ENCODE results near the gene APLP2. TPM values are rescaled to one million over a fixed set of nuclear protein-coding genes. Genes with fewer than 3 reads are reported as not detected.
"Not testable (repeated sequence)": the region's sequence is repeated elsewhere in the genome, so short reads cannot be mapped to it uniquely, and the experiment has no call there.

APLP2 gene
- total RNA-seq, 4 donors from 2014 or later, result 86.6 to 530 (median 347) TPM

DNA sequence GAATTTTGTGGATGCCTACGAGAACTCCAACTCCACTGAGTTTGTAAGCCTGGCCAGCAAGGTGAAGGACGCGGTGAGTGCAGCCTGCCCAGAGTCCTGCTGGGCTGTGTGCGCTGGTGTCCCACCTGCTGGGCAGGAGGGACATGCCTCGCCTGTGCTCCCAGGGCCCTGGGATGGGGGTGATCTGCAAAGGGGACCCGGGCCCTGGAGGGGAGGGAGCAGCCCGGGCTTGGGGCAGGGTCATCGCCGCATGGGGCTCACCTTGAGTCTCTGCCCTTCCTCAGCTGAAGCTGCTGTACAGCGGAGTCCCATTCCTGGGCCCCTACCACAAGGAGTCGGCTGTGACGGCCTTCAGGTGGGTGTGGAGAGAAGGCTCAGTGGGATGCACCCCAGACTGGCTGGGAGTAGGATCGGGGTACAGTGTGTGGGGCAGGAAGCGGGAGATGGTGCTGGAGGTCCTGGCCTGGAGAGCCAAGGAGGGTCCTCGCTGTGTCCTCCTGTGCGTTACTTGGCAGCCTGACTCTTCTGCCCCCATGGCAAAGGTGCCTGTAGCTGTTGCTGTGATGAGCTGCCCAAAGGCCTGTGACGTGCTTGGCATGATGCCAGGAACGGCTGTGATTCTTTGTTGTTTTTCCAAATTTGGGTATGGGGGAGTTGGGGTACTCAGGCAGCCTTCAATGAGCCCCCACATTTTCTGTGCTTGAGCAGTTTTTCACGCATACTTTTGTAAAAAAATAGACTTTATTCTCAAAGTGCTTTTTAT is 119.1 kb downstream of the APLP2 start:
- Histone ChIP-seq H3K27ac (peak overlapping the region in 3 of 4 donors; percentile 76 to 99 (median 98)), H3K4me1 (peaks cover 0 to 54% (median 9%) of the 10 kb centered on the region in 4 donors), H3K9me3 (no peaks in the 10 kb centered on the region), H3K27me3 (no peaks in the 10 kb centered on the region), H3K4me3 (no peak overlapping the region), H3K36me3 (peaks cover 0 to 16% (median 0%) of the 10 kb centered on the region in 3 donors)
- TF ChIP-seq POLR2A (IDR thresholded peaks at IDR 0.05), result no peak
- TF ChIP-seq, protein P1, sequence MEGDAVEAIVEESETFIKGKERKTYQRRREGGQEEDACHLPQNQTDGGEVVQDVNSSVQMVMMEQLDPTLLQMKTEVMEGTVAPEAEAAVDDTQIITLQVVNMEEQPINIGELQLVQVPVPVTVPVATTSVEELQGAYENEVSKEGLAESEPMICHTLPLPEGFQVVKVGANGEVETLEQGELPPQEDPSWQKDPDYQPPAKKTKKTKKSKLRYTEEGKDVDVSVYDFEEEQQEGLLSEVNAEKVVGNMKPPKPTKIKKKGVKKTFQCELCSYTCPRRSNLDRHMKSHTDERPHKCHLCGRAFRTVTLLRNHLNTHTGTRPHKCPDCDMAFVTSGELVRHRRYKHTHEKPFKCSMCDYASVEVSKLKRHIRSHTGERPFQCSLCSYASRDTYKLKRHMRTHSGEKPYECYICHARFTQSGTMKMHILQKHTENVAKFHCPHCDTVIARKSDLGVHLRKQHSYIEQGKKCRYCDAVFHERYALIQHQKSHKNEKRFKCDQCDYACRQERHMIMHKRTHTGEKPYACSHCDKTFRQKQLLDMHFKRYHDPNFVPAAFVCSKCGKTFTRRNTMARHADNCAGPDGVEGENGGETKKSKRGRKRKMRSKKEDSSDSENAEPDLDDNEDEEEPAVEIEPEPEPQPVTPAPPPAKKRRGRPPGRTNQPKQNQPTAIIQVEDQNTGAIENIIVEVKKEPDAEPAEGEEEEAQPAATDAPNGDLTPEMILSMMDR (IDR thresholded peaks at IDR 0.05), result no peak
- DNase-seq, result no peak

DNA sequence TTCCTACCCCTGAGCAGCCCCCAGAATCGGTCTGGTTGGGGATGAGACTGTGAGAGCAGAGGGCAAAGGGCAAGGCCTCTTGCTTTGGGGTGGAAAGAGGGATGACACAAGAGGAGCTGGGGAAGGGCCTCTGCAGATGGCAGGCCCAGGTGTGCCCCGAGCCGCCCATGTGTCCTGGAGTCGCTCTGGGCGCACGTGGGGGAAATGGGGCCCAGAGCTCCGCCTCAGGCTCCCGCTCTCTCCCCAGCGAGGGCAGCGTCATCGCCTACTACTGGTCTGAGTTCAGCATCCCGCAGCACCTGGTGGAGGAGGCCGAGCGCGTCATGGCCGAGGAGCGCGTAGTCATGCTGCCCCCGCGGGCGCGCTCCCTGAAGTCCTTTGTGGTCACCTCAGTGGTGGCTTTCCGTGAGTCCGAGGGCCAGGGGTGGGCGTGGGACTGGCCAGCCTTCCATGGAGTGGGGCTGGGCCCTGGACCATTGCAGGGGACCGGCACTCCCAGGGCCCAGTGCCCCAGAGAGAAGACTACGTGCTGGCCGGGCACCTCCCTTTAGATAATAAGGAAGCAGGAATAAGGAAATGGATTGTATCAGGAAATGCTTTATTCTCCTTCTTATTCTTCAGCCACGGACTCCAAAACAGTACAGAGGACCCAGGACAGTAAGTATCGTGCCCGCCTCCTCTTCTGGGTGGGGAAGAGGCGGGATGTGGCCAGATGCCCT is 120.0 kb downstream of the APLP2 start:
- peak in 2 of 3 donors; percentile 81 to 83 for DNase-seq
- H3K4me1 ChIP-seq, result peaks cover 0 to 54% (median 9%) of the 10 kb centered on the region in 4 donors
- no peaks in the 10 kb centered on the region for H3K27me3 ChIP-seq
- H3K27ac ChIP-seq, result peak overlapping the region in 3 of 4 donors; percentile 76 to 99 (median 98)
- peaks cover 0 to 24% (median 0%) of the 10 kb centered on the region in 3 donors for H3K36me3 ChIP-seq
- H3K9me3 ChIP-seq, result no peaks in the 10 kb centered on the region
- peak; percentile 27 to 56 for TF ChIP-seq POLR2A (IDR thresholded peaks at IDR 0.05)
- TF ChIP-seq, protein P1 (IDR thresholded peaks at IDR 0.05), result peak in 2 of 6 experiments; percentile 16 to 18
- peak overlapping the region in 2 of 4 donors; percentile 44 to 51 for H3K4me3 ChIP-seq

DNA sequence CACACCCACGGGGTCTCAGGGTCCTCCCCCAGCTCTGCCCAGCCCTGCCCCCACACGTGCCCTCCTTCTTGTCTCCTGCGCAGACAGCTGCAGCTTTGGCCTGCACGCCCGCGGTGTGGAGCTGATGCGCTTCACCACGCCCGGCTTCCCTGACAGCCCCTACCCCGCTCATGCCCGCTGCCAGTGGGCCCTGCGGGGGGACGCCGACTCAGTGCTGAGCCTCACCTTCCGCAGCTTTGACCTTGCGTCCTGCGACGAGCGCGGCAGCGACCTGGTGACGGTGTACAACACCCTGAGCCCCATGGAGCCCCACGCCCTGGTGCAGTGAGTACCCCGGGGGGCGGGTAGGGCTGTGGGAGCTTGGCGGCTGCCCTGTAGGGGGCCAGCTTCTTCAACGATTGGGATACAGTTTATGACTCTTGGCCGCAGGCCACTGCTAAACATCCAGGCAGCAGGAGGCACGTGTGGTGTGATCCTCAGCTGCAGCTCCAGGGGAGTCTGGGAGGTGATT is 120.7 kb downstream of the APLP2 start:
- TF ChIP-seq, protein P1 (IDR thresholded peaks at IDR 0.05), result peak in 2 of 6 experiments; percentile 3 to 20
- TF ChIP-seq POLR2A (IDR thresholded peaks at IDR 0.05), result no peak
- H3K36me3 ChIP-seq, result peaks cover 0 to 32% (median 0%) of the 10 kb centered on the region in 3 donors
- H3K27me3 ChIP-seq, result no peaks in the 10 kb centered on the region
- DNase-seq, result peak in 1 of 3 donors; percentile 74
- H3K9me3 ChIP-seq, result no peaks in the 10 kb centered on the region
- peak overlapping the region in 3 of 4 donors; percentile 76 to 99 (median 98) for H3K27ac ChIP-seq
- peaks cover 0 to 54% (median 9%) of the 10 kb centered on the region in 4 donors for H3K4me1 ChIP-seq
- peak overlapping the region in 2 of 4 donors; percentile 44 to 51 for H3K4me3 ChIP-seq

DNA sequence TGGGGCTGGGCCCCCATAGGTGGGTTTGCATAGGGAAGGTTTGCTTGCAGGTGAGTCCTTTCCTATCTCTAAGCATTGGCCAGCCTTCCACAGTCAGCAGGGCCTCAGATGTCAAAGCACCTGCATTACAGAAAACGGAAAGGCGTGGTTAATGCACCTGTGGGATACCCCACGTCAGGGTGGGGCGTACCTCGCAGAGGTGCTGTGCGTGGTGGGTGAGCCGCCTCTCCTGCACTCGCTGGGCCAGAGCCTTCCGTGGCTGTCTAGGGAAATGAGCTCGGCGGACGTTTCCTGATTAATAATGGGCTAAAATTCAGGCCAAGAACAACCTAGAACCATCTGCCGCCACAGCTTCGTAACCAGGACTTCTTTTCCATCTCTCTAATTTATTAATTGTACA is 122.2 kb downstream of the APLP2 start:
- no peaks in the 10 kb centered on the region for H3K27me3 ChIP-seq
- H3K4me1 ChIP-seq, result peaks cover 0 to 44% (median 9%) of the 10 kb centered on the region in 4 donors
- peak overlapping the region in 3 of 4 donors; percentile 76 to 99 (median 98) for H3K27ac ChIP-seq
- no peak for DNase-seq
- TF ChIP-seq POLR2A (IDR thresholded peaks at IDR 0.05), result no peak
- TF ChIP-seq, protein P1 (IDR thresholded peaks at IDR 0.05), result no peak
- no peak overlapping the region for H3K4me3 ChIP-seq
- H3K36me3 ChIP-seq, result peaks cover 0 to 47% (median 0%) of the 10 kb centered on the region in 3 donors
- no peaks in the 10 kb centered on the region for H3K9me3 ChIP-seq

DNA sequence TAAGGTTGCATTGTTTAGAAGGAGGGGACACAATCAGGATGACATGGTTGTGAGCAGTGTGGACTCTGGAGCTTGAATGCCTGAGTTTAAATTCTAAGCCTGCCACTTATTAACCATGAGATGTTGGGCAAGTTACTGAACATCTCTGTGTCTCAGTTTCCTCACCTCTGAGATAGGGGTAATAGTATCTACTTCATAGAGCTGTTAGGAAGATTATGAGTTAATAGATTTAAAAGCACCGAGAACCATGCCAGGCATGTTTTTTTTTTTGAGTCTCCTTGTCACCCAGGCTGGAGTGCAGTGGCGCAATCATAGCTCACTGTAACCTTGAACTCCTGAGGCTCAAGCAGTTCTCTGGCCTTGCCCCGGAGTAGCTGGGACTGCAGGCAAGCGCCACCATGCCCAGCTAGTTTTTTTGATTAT is 123.2 kb downstream of the APLP2 start:
- Histone ChIP-seq H3K4me3 (no peak overlapping the region), H3K4me1 (peaks cover 0 to 35% (median 9%) of the 10 kb centered on the region in 4 donors), H3K9me3 (no peaks in the 10 kb centered on the region), H3K27ac (peak overlapping the region in 3 of 4 donors; percentile 46 to 99 (median 98)), H3K36me3 (peaks cover 0 to 56% (median 0%) of the 10 kb centered on the region in 3 donors), H3K27me3 (no peaks in the 10 kb centered on the region)
- DNase-seq, result peak in 1 of 3 donors; percentile 72
- peak in 1 of 2 donors; percentile 25 for TF ChIP-seq POLR2A (IDR thresholded peaks at IDR 0.05)
- TF ChIP-seq, protein P1 (IDR thresholded peaks at IDR 0.05), result no peak

DNA sequence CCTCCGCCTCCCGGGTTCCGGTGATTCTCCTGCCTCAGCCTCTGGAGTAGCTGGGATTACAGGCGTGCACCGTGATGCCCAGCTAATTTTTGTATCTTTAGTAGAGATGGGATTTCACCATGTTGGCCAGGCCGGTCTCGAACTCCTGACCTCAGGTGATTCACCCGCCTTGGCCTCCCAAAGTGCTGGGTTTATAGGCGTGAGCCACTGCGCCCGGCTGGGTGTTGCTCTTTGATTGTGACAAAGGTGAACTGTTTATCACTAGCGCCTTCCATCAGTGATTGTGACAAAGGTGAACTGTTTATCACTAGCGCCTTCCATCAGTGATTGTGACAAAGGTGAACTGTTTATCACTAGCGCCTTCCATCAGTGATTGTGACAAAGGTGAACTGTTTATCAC is 123.9 kb downstream of the APLP2 start:
- not testable (repeated sequence) for H3K27me3 ChIP-seq, H3K9me3 ChIP-seq, H3K4me3 ChIP-seq
- Histone ChIP-seq H3K4me1 (peaks cover 0 to 28% (median 8%) of the 10 kb centered on the region in 4 donors), H3K27ac (peak overlapping the region in 3 of 4 donors; percentile 46 to 99 (median 98)), H3K36me3 (peaks cover 0 to 63% (median 0%) of the 10 kb centered on the region in 3 donors)
- peak in 1 of 3 donors; percentile 66 for DNase-seq

Data from Peyer's patch (tissue), 4 donors.